Calu3 (cell line): ENCODE data around the gene NLK. TPM values are rescaled to one million over a fixed set of nuclear protein-coding genes. Genes with fewer than 3 reads are reported as not detected.

Source experiments
- BruUV-seq: library from RNA; stranded (reverse); fragments of 400-500 nt; replicated peaks from 2 replicates; lab custom pipeline; 2021; lab: Mats Ljungman, UMichigan
- CTCF ChIA-PET: fragments of 300-600 bp; sonication (Branson Sonifier 250); formaldehyde crosslinking; loops from one replicate; lab custom pipeline; 2022; ENCODE audit warnings: antibody characterized with exemption; lab: Charles Lee
- DNase-seq: peaks from one replicate; pipeline ENCODE4 v3.0.0; 2022
- H3K27ac Mint-ChIP-seq: one replicate; pipeline ENCODE4 v1.8.0; 2022; ENCODE audit warnings: mixed read lengths; ENCODE audit not compliant: unreplicated experiment
- H3K27me3 Mint-ChIP-seq: one replicate; pipeline ENCODE4 v1.8.0; 2022; ENCODE audit warnings: mixed read lengths; ENCODE audit not compliant: unreplicated experiment
- H3K36me3 Mint-ChIP-seq: one replicate; pipeline ENCODE4 v1.8.0; 2022; ENCODE audit warnings: mild to moderate bottlenecking, moderate library complexity, mixed read lengths; ENCODE audit not compliant: insufficient read depth, unreplicated experiment
- H3K4me1 Mint-ChIP-seq: one replicate; pipeline ENCODE4 v1.8.0; 2022; ENCODE audit warnings: mild to moderate bottlenecking, low read depth, mixed read lengths; ENCODE audit not compliant: unreplicated experiment
- H3K4me3 Mint-ChIP-seq: one replicate; pipeline ENCODE4 v1.8.0; 2022; ENCODE audit warnings: mild to moderate bottlenecking, low read depth, moderate library complexity, mixed read lengths; ENCODE audit not compliant: unreplicated experiment
- H3K9me3 Mint-ChIP-seq: one replicate; pipeline ENCODE4 v1.8.0; 2022; ENCODE audit warnings: low read depth, mixed read lengths; ENCODE audit not compliant: unreplicated experiment
- intact Hi-C: fragments of 100-400 bp; cut with micrococcal nuclease; formaldehyde crosslinking; loops from one replicate; pipeline ENCODE4 v1.10.0; 2022; ENCODE audit not compliant: unreplicated experiment
- total RNA-seq: library from RNA; stranded (reverse); gene quantifications from 2 replicates; pipeline ENCODE4 v1.2.3, GENCODE V29; 2022
- TF ChIP-seq, protein P1 (sequence below): fragments of 200-600 bp; IDR thresholded peaks from one replicate; pipeline ENCODE4 v1.8.0; 2022; ENCODE audit warnings: antibody characterized with exemption; ENCODE audit not compliant: unreplicated experiment

NLK gene
- total RNA-seq, 1 experiment from 2014 or later = 20.4 TPM

- BruUV-seq = no TSS peak
- Mint-ChIP-seq H3K4me1 (no peaks in the 10 kb centered on the region), H3K9me3 (no peaks in the 10 kb centered on the region), H3K27me3 (no peaks in the 10 kb centered on the region), H3K27ac (no peak overlapping the region), H3K4me3 (no peak overlapping the region), H3K36me3 (no peaks in the 10 kb centered on the region)
- CTCF ChIA-PET = no interaction called here
- no peak for DNase-seq
- intact Hi-C loops = no loop called here
- TF ChIP-seq, protein P1, sequence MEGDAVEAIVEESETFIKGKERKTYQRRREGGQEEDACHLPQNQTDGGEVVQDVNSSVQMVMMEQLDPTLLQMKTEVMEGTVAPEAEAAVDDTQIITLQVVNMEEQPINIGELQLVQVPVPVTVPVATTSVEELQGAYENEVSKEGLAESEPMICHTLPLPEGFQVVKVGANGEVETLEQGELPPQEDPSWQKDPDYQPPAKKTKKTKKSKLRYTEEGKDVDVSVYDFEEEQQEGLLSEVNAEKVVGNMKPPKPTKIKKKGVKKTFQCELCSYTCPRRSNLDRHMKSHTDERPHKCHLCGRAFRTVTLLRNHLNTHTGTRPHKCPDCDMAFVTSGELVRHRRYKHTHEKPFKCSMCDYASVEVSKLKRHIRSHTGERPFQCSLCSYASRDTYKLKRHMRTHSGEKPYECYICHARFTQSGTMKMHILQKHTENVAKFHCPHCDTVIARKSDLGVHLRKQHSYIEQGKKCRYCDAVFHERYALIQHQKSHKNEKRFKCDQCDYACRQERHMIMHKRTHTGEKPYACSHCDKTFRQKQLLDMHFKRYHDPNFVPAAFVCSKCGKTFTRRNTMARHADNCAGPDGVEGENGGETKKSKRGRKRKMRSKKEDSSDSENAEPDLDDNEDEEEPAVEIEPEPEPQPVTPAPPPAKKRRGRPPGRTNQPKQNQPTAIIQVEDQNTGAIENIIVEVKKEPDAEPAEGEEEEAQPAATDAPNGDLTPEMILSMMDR = no peak
Measured at GRCh38 chr17:28160610-28161009, 118.1 kb downstream of the NLK start.

DNA sequence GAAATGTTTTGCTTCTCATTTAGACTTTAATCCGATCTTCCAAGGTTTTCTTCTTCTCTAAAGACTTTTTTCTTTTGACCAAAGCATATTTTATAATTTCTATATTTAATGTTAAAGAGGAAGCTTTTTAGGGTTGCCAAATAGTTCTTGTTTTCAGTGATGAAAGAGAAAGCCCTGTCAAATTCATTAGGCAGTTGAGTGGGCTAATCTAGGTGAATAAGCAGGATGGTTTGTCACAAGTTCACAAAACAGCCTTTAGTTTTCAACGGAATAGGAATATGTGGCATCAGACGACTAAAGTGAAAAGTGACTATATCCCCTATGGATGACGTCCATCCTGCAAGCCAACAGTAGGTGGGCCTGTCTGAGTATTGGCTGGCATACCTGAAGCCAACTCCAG, 118.8 kb downstream of the NLK start:
- Mint-ChIP-seq H3K27ac (no peak overlapping the region), H3K36me3 (no peaks in the 10 kb centered on the region), H3K27me3 (no peaks in the 10 kb centered on the region), H3K4me1 (no peaks in the 10 kb centered on the region), H3K9me3 (no peaks in the 10 kb centered on the region), H3K4me3 (no peak overlapping the region)
- CTCF ChIA-PET = interaction anchor here (0.7 kb wide), 1 partner anchor 618 kb away, joined by 3 read pairs; no protein-coding TSS in a partner anchor
- TF ChIP-seq, protein P1 = no peak
- intact Hi-C loops = no loop called here
- no TSS peak for BruUV-seq
- DNase-seq = no peak

DNA sequence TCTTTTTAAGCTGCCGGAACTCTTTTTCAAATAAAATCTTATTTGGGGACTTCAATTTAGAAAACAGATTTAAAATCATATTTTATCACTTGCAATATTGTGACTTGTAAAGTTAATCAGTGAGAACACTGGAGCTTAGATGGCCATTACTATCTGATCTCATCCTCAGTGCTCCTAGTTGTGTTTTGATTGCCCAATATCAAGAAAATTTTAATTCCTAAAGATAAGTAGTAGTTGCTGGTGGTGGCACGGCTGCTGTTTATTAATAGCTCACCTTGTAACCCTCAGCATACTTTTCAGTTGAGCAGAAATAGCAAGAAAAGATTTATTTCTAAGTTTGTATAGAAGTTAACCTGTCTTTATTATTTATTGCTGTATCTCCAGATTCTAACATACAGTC, 124.0 kb downstream of the NLK start:
- no peaks in the 10 kb centered on the region for H3K27me3 Mint-ChIP-seq
- intact Hi-C loops = no loop called here
- H3K36me3 Mint-ChIP-seq = peaks cover 12% of the 10 kb centered on the region
- DNase-seq = no peak
- TF ChIP-seq, protein P1 = no peak
- H3K4me3 Mint-ChIP-seq = no peak overlapping the region
- no TSS peak for BruUV-seq
- CTCF ChIA-PET = no interaction called here
- no peaks in the 10 kb centered on the region for H3K4me1 Mint-ChIP-seq
- no peaks in the 10 kb centered on the region for H3K9me3 Mint-ChIP-seq
- no peak overlapping the region for H3K27ac Mint-ChIP-seq

- TF ChIP-seq, protein P1 = no peak
- intact Hi-C loops = no loop called here
- Mint-ChIP-seq H3K4me3 (no peak overlapping the region), H3K36me3 (peaks cover 12% of the 10 kb centered on the region), H3K9me3 (no peaks in the 10 kb centered on the region), H3K27me3 (no peaks in the 10 kb centered on the region), H3K27ac (no peak overlapping the region), H3K4me1 (no peaks in the 10 kb centered on the region)
- no TSS peak for BruUV-seq
- CTCF ChIA-PET = interaction anchor here (0.7 kb wide), 2 partner anchors 11 to 58 kb away, joined by 6 to 7 read pairs; no protein-coding TSS in a partner anchor
- no peak for DNase-seq
Measured at GRCh38 chr17:28169621-28170349, 127.3 kb downstream of the NLK start.
